ENCODE data around the gene LIN7A.
A peak's percentile ranks its signal among the peaks of the same experiment; 100 is the strongest.
"Not testable (repeated sequence)": the region's sequence is repeated elsewhere in the genome, so short reads cannot be mapped to it uniquely, and the experiment has no call there.

LIN7A gene

DNA sequence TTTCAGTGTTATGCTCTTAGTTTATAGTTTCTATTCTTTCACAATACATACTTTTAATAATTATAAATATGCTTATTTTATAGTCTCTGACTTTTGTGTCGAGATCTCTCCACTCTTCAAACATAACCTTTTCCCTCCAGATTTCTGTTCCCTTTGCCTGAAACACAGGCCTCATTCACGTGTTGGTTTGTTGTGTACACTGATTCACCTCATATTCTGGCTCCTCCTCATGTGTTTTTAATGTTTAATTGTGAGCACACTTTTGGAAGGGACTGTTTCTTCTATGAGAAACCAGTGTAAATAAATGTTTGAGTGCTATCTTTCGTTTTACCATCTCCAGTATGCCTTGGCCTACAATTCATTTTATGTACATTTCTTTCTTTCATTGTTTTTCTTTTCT lies 20.1 kb downstream of the LIN7A start:
- DNase-seq, result no peak

GRCh38 chr12:80912901-80913770 lies 24.6 kb downstream of the LIN7A start:
- no peak for DNase-seq

DNA sequence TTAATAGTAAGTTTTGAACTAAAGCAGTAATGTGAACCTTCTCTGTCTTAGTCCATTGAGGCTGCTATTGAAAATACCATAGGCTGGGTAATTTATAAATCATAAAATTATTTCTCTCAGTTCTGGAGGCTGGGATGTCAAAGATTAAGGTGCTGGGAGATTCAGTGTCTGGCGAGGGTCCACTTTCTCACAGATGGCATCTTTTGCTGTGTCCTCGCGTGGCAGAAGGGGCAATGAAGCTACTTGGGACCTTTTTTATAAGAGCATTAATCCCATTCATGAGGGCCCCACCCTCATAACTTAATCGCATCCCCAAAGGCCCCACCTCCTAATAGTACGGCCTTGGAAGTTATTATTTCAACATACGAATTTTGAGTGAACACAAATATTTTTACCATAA lies 28.4 kb downstream of the LIN7A start:
- DNase-seq, result no peak

GRCh38 chr12:80902711-80903110 lies 35.0 kb downstream of the LIN7A start:
- DNase-seq, result no peak

GRCh38 chr12:80901661-80902060 lies 36.1 kb downstream of the LIN7A start:
- DNase-seq, result no peak

- DNase-seq, result no peak
Measured at GRCh38 chr12:80895240-80895639, 42.5 kb downstream of the LIN7A start.

DNA sequence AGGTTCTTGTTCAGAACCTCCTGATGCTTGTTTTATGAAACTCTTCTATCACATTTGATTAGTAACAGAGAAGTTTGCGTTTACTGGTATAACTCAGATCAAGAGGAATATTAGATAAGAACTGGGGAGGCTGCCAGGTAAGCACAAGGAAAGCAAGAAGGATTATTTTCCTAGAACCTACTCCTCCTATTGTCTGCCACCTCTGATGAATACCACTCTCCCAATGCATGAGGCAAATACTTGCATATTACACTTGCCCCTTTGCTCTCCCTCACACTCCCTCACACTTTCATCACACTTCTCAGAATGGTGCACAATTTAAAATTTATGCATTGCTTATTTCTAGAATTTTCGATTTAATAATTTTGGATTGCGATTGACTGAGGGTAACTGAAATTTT lies 43.6 kb downstream of the LIN7A start:
- no peak for DNase-seq

- no peak for DNase-seq
Measured at GRCh38 chr12:80892597-80893445, 44.9 kb downstream of the LIN7A start.

DNA sequence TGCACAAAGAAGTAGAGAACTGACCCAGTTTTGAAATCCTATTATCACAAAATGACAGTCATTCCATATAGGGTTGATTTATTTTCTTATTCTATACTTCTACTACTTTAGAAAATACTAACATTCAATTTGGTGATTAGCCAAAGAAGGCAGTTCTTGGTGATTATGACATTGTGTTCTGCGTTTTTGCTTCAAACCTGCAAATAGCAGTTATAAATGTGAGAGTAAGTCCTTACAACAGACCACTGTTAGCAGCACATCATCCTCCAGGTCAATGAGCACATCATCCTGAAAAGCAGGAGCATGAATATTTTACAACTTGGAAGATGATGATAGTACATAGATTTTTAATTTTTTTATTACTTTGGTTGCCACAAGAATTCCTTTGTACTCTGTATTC lies 53.1 kb downstream of the LIN7A start:
- DNase-seq, result no peak

DNA sequence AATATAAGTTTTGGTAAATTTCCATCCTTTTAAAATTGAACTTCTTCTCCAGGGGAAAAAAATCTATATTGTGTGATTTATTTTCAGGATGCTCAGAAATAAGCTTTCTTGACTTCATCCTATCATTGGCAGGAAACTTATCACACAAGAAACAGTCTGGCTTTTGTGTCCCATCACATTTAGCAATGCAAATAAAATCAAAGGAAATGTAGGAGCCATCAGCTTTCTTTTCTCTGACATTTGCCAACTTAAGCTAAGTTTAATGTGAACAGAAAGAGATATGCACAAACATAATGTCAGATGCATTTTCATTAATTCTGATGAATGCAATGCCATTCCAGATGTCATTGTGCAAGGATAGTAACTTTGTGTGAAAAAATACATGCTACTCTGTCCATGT lies 56.6 kb downstream of the LIN7A start:
- DNase-seq, result no peak

- not testable (repeated sequence) for DNase-seq
Measured at GRCh38 chr12:80878452-80878851, 59.3 kb downstream of the LIN7A start.

DNA sequence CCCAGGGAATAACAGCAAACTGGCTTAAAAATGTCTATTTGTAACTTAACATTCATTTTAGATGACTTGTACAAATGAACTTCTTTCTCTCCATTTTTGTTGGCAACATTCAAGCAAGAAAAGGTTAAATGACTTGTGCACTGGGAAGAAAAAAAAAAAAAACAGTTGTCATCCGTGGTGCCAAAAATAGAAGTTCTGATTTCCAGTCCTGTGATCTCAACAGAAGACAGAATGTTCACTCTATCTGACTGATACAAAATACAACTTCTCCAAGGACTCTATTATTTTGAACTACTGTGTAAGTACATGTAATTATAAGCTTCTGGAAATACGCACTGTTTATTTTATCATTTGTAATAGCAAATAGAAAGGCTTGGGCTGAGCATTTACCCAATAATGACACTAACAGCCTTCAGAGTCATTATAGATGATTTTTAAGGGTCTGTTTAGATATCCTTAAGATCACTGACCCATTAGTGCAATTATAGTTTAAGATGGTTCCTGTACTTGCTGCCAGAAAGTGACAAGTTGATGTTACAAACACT lies 59.9 kb downstream of the LIN7A start:
- peak; percentile 10 to 19 for DNase-seq

- DNase-seq, result no peak
Measured at GRCh38 chr12:80872053-80872452, 65.7 kb downstream of the LIN7A start.

GRCh38 chr12:80869264-80869663 lies 68.5 kb downstream of the LIN7A start:
- peak in 1 of 2 experiments; percentile 38 for DNase-seq

- DNase-seq, result no peak
Measured at GRCh38 chr12:80868576-80868975, 69.2 kb downstream of the LIN7A start.

DNA sequence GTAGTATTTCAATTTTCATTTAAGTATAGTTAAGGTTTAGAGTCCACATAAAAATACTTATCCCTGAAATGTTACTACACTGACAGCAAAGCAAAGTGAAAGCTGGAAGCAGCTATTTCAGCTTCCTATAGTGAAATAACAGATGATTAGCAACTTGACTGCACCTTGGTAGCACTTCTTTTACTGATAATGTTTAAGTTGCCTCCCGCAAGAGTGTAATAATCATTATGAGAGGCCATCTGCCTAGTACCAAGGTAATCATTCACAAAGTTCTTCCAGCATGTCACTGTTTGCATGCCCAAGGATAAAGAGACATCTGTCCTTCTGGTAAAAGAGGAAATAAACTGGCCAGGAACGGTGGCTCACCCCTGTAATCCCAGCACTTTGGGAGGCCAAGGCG lies 69.8 kb downstream of the LIN7A start:
- DNase-seq, result no peak

DNA sequence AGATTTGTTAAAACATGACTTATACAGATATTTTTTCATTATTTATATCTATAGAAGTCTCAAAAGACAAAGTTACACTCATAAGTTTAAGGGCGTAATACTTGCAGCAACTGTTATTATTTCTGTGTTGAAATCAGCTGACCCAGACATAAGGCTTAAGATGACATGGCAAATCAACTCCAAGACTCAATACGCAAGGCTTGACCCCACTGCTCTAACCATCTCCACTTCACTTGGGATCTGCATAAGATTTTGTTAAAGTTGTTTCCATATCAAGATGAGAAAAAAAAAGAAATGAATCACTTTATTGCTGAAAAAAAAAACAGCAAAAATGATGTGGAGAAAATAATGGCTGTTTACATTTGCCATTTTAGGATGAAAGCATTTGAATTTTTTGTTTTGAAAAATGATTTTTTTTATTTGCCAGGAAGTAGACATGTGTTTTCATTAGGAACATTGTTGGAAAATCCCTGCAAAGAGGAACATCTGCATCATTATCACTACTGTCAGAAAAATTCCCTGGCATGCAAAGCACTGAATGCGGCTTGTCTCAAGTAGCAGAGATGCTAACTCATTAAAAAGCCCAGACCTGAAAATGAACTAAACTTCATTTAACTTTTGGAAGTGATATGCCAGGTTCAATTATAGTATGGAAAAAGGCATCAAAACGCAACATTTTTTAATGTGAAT lies 73.5 kb downstream of the LIN7A start:
- no peak for DNase-seq

DNA sequence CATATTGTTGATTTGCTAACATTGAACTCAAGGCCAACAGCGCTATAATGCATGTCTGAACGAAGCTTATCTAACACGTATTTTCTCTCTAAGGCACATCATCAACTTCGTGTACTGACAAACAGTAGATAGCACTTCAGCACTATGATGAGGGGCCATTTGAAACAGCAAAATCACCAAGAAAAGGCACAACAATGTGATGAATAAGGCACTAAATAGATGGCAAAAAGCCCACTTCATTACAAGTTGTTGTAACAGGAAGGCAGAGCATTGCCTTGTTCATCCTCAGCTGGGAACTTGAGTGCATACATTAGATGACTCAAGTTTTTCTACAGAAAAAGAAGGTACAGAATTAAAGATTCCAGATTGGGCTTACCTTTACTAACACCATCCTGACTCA lies 75.2 kb downstream of the LIN7A start:
- DNase-seq, result no peak

DNA sequence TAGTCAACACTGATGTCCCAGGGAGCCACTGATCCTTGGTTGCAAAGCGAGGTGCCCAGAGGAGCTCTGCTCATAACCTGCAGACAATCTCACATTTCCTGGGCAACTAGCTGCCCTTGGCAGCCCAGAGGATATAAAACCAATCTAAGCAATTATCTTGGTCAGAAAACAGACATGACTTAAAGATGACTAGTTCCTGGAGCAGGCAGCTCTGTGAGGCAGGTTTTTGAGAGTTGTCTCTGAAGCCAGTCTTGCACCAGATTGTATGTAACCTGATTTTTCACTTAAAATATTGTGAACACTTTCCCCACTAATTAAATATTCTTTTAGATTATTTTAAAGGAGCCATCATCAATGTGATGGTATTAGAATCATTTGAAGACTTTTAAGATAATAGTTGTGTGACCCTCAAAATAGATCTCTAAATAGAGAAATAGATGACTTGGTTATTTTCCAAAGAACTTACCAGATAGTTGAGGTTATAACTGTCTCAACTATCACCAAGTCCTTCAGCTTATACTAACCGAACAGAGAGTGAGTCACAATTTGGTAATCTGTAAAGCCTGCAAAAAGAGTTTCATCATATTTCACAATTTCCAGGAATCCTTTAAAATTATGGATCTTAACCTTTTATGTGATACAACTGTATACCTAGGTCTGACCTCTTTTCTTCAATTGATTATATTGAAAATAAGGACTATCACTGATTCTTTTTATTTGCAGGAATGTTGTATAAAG lies 75.9 kb downstream of the LIN7A start:
- DNase-seq, result no peak

GRCh38 chr12:80860928-80861327 lies 76.8 kb downstream of the LIN7A start:
- no peak for DNase-seq

DNA sequence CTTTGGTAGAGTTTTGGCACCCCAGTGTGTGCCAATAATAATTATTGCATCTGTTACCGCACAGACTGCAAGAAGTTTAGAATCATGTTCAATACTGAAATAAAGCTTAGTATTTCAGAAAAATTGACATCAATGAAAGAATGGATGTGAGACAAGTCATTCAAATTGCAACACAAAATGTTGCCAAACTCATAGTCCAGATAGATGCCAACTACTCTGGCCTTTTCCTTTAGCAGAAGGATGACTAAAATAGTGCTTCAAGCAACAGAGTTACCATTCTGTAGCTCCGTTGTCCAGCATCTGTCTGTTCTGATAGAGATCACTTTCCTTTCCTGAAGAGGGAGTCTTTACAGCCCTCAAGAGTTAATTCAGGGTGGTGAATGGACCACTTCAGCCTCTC lies 77.5 kb downstream of the LIN7A start:
- DNase-seq, result no peak

DNA sequence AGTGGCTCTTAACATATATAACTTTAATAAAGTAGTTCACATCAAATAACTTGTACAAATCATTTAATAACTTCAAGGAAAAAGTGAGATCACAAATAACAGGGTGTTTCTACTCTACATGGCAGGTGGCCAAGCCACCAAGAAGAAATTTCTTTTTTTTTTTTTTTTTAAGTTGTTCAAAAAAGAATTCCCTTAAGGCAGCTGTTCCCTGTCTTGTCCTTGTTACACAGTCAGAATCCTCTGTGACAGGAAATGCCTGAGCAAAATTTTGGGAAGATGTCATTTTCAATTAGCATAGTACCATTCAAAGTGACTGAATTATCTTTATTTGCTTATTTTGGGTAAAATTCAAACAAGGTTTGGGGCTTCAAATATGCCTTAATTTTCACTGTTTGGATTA lies 79.4 kb downstream of the LIN7A start:
- DNase-seq, result peak in 1 of 2 experiments; percentile 3

Measured in NCI-H446 (cell line).